Omental fat pad (tissue), 4 donors: ENCODE data around the gene LRRC8B. TPM values are rescaled to one million over a fixed set of nuclear protein-coding genes. Genes with fewer than 3 reads are reported as not detected.

ENCODE experiments used
- ATAC-seq: fragments of 150-250 bp; one replicate; pipeline ENCODE4 v1.9.1; 2016; ENCODE audit warnings: mild to moderate bottlenecking, moderate library complexity; ENCODE audit not compliant: low FRiP score
- DNase-seq: peaks from one replicate; pipeline ENCODE4 v3.0.0-alpha.2; 2019; ENCODE audit warnings: low spot score
- CTCF ChIP-seq, 3 donors: fragments of 450-650 bp; IDR thresholded peaks; one replicate each; pipeline ENCODE4 v1.5.1; 2016 to 2017; ENCODE audit warnings: antibody characterized with exemption in 3 of 3, mild to moderate bottlenecking in 3 of 3, moderate library complexity in 2 of 3
- total RNA-seq, 4 donors: library from RNA; depleted of rRNA; stranded (reverse); fragments of >200 nt; gene quantifications; one replicate each; pipeline ENCODE4 v1.1.0, GENCODE V29; 2016

The LRRC8B gene
- total RNA-seq, 4 donors from 2014 or later = 5.7 to 30.3 (median 10.7) TPM

GRCh38 chr1:89557445-89557825 lies 32.8 kb downstream of the LRRC8B start:
- ATAC-seq = no peak
- TF ChIP-seq CTCF (IDR thresholded peaks at IDR 0.05) = no peak

GRCh38 chr1:89557956-89558355 lies 33.3 kb downstream of the LRRC8B start:
- ATAC-seq (no peak), DNase-seq (no peak)
- no peak for TF ChIP-seq CTCF (IDR thresholded peaks at IDR 0.05)

More at GRCh38 chr1:89557445-89557825, 32.8 kb downstream of the LRRC8B start:
- no peak for DNase-seq

GRCh38 chr1:89563957-89564604 lies 39.5 kb downstream of the LRRC8B start:
- DNase-seq = no peak
- no peak for ATAC-seq

GRCh38 chr1:89565521-89565920 lies 40.9 kb downstream of the LRRC8B start:
- TF ChIP-seq CTCF (IDR thresholded peaks at IDR 0.05) = no peak
- DNase-seq (no peak), ATAC-seq (no peak)

More at GRCh38 chr1:89563957-89564604, 39.5 kb downstream of the LRRC8B start:
- TF ChIP-seq CTCF (IDR thresholded peaks at IDR 0.05) = no peak

GRCh38 chr1:89566761-89567174 lies 42.1 kb downstream of the LRRC8B start:
- TF ChIP-seq CTCF (IDR thresholded peaks at IDR 0.05) = no peak
- ATAC-seq (no peak), DNase-seq (no peak)

GRCh38 chr1:89567797-89568196 lies 43.2 kb downstream of the LRRC8B start:
- no peak for TF ChIP-seq CTCF (IDR thresholded peaks at IDR 0.05)
- ATAC-seq = no peak
- DNase-seq = no peak

GRCh38 chr1:89573410-89573809 lies 48.8 kb downstream of the LRRC8B start:
- TF ChIP-seq CTCF (IDR thresholded peaks at IDR 0.05) = no peak
- no peak for ATAC-seq

More at GRCh38 chr1:89573410-89573809, 48.8 kb downstream of the LRRC8B start:
- no peak for DNase-seq
